IMR-90 (cell line): ENCODE results near the gene ZCCHC24. TPM values are rescaled to one million over a fixed set of nuclear protein-coding genes. Genes with fewer than 3 reads are reported as not detected.
A peak's percentile ranks its signal among the peaks of the same experiment; 100 is the strongest.

Source experiments
- ATAC-seq: fragments of 200-7000 bp; cut with Tn5 transposase; 2 replicates; pipeline ENCODE4 v1.9.1; 2020; ENCODE audit warnings: low read depth, mild to moderate bottlenecking, moderate library complexity
- BruUV-seq: library from RNA; stranded (reverse); fragments of 400-500 nt; replicated peaks from 2 replicates; lab custom pipeline; 2021; lab: Mats Ljungman, UMichigan
- CTCF ChIA-PET: fragments of 300-600 bp; formaldehyde crosslinking; extraction: SDS; loops from one replicate; lab custom pipeline; 2021; ENCODE audit warnings: antibody characterized with exemption; lab: Yijun Ruan, JAX
- POLR2A ChIA-PET: fragments of 300-600 bp; sonication (Branson Sonifier 250); formaldehyde crosslinking; loops from one replicate; lab custom pipeline; 2022; ENCODE audit warnings: antibody characterized with exemption; ENCODE audit not compliant: unreplicated experiment; lab: Charles Lee
- DNase-seq: peaks from one replicate; pipeline ENCODE4 v3.0.0; 2013
- H2AFZ ChIP-seq: replicated peaks from 2 replicates; pipeline ENCODE3; 2013; ENCODE audit warnings: low read length, mild to moderate bottlenecking; ENCODE audit not compliant: poor library complexity
- H2AK5ac ChIP-seq: 2 replicates; pipeline ENCODE4 v1.6.1; 2013; ENCODE audit warnings: low read depth, low read length, inconsistent platforms
- H2AK9ac ChIP-seq: replicated peaks from 2 replicates; pipeline ENCODE3; 2013; ENCODE audit warnings: mild to moderate bottlenecking, low read depth, low read length, moderate library complexity; ENCODE audit not compliant: poor library complexity
- H2BK120ac ChIP-seq: 2 replicates; pipeline ENCODE4 v1.6.1; 2013; ENCODE audit warnings: low read depth, low read length, inconsistent platforms
- H2BK15ac ChIP-seq: 3 replicates; pipeline ENCODE4 v1.6.1; 2013; ENCODE audit warnings: low read depth, low read length, inconsistent platforms
- H2BK20ac ChIP-seq: 2 replicates; pipeline ENCODE4 v1.6.1; 2013; ENCODE audit warnings: low read depth, mild to moderate bottlenecking, inconsistent platforms, low read length, moderate library complexity
- H2BK5ac ChIP-seq: 2 replicates; pipeline ENCODE4 v1.6.1; 2013; ENCODE audit warnings: mild to moderate bottlenecking, low read depth, low read length, inconsistent platforms; ENCODE audit not compliant: poor library complexity, severe bottlenecking
- H3K14ac ChIP-seq: replicated peaks from 2 replicates; pipeline ENCODE4 v1.6.1; 2013; ENCODE audit warnings: low read depth, low read length, inconsistent platforms
- H3K18ac ChIP-seq: 2 replicates; pipeline ENCODE4 v1.6.1; 2013; ENCODE audit warnings: low read depth, low read length, control low read depth
- H3K23ac ChIP-seq: 2 replicates; pipeline ENCODE4 v1.6.1; 2013; ENCODE audit warnings: low read depth, low read length, inconsistent platforms
- H3K27ac ChIP-seq: 2 replicates; pipeline ENCODE4 v1.5.1; 2013; ENCODE audit warnings: mild to moderate bottlenecking, control low read depth, low read length; ENCODE audit not compliant: insufficient read depth
- H3K27me3 ChIP-seq: 2 replicates; pipeline ENCODE4 v1.6.1; 2013; ENCODE audit warnings: low read length; ENCODE audit not compliant: control insufficient read depth, insufficient read depth
- H3K36me3 ChIP-seq: 2 replicates; pipeline ENCODE4 v1.6.1; 2013; ENCODE audit warnings: low read length, mixed read lengths; ENCODE audit not compliant: control insufficient read depth, insufficient read depth
- H3K4ac ChIP-seq: 2 replicates; pipeline ENCODE4 v1.6.1; 2013; ENCODE audit warnings: low read depth, low read length, inconsistent platforms
- H3K4me1 ChIP-seq: 2 replicates; pipeline ENCODE4 v1.6.1; 2013; ENCODE audit warnings: low read length, mixed read lengths; ENCODE audit not compliant: control insufficient read depth, insufficient read depth
- H3K4me2 ChIP-seq: 2 replicates; pipeline ENCODE4 v1.6.1; 2013; ENCODE audit warnings: low read depth, mild to moderate bottlenecking, control low read depth, low read length, moderate library complexity
- H3K4me3 ChIP-seq: 2 replicates; pipeline ENCODE4 v1.5.1; 2013; ENCODE audit warnings: low read depth, mild to moderate bottlenecking, control low read depth, low read length, moderate library complexity; ENCODE audit not compliant: insufficient read depth
- H3K56ac ChIP-seq: 2 replicates; pipeline ENCODE4 v1.6.1; 2013; ENCODE audit warnings: low read length, inconsistent platforms; ENCODE audit not compliant: insufficient read depth; ENCODE audit errors: extremely low read depth
- H3K79me1 ChIP-seq, 2 experiments: 2 replicates each; pipeline ENCODE4 v1.6.1; 2013; ENCODE audit warnings: low read length in 2 of 2, inconsistent platforms in 1 of 2, low read depth in 1 of 2
- H3K9ac ChIP-seq: 2 replicates; pipeline ENCODE4 v1.6.1; 2013; ENCODE audit warnings: low read depth, low read length, control low read depth
- H3K9me1 ChIP-seq: 2 replicates; pipeline ENCODE4 v1.6.1; 2013; ENCODE audit warnings: low read length, inconsistent platforms; ENCODE audit not compliant: insufficient read depth
- H3K9me3 ChIP-seq: 2 replicates; pipeline ENCODE4 v1.6.1; 2013; ENCODE audit warnings: low read length; ENCODE audit not compliant: control insufficient read depth, insufficient read depth
- H4K20me1 ChIP-seq: 2 replicates; pipeline ENCODE4 v1.6.1; 2013; ENCODE audit warnings: low read length, inconsistent platforms; ENCODE audit not compliant: insufficient read depth
- H4K5ac ChIP-seq: 2 replicates; pipeline ENCODE4 v1.6.1; 2013; ENCODE audit warnings: mild to moderate bottlenecking, low read depth, low read length, control low read depth
- H4K8ac ChIP-seq, 2 experiments: 2 replicates each; pipeline ENCODE4 v1.6.1; 2013; ENCODE audit warnings: low read depth in 2 of 2, low read length in 2 of 2, control low read depth in 1 of 2, inconsistent platforms in 1 of 2
- H4K91ac ChIP-seq: 2 replicates; pipeline ENCODE4 v1.6.1; 2013; ENCODE audit warnings: low read depth, low read length, inconsistent platforms; ENCODE audit not compliant: insufficient read depth
- POLR2A ChIP-seq: IDR thresholded peaks from 2 replicates; pipeline ENCODE4 v1.6.1; 2012; ENCODE audit warnings: mild to moderate bottlenecking, low read depth, low read length
- SMC3 ChIP-seq: fragments of 150-350 bp; IDR thresholded peaks from 2 replicates; pipeline ENCODE4 v1.6.1; 2016; ENCODE audit warnings: low read depth, mild to moderate bottlenecking, antibody characterized with exemption, low read length, moderate library complexity
- USF2 ChIP-seq: fragments of 150-350 bp; IDR thresholded peaks from 2 replicates; pipeline ENCODE4 v1.6.1; 2017; ENCODE audit warnings: mild to moderate bottlenecking, antibody characterized with exemption, low read length, low read depth
- WGBS, 2 experiments: methylation state at CpG; one replicate each; pipeline versions ENCODE4 v1.1.5 to v1.1.7; 2013; ENCODE audit warnings: missing lambda C conversion rate in 2 of 2; ENCODE audit not compliant: insufficient read length in 1 of 2; ENCODE audit errors: extremely low coverage in 2 of 2; 5-methylcytosine and 5-hydroxymethylcytosine counted together
- dilution Hi-C: fragments of 300-500 bp; cut with HindIII; formaldehyde crosslinking; loops from one replicate; pipeline ENCODE4 v1.14.3; 2018; ENCODE audit warnings: low sequenced_read_pairs; ENCODE audit not compliant: unreplicated experiment
- in situ Hi-C: fragments of 300-500 bp; cut with MboI; formaldehyde crosslinking; loops from 3 replicates; pipeline ENCODE4 v1.14.3; 2019; ENCODE audit warnings: low sequenced_read_pairs, inconsistent platforms, mixed read lengths
- intact Hi-C: fragments of 100-400 bp; cut with micrococcal nuclease; formaldehyde crosslinking; loops from 2 replicates; pipeline ENCODE4 v1.10.0; 2022
- polyA plus RNA-seq, 3 experiments: library from polyadenylated mRNA; depleted of rRNA; stranded (reverse); fragments of >200 nt; gene quantifications; 2 replicates each; pipeline ENCODE4 v1.2.3, GENCODE V29; 2012; ENCODE audit warnings: low replicate concordance in 1 of 3
- total RNA-seq: library from RNA; depleted of rRNA; stranded (reverse); fragments of >200 nt; gene quantifications from 2 replicates; pipeline ENCODE4 v1.2.3, GENCODE V29; 2012

ZCCHC24 gene
- total and polyA plus RNA-seq, 2 of the 4 experiments (the other 2 are of a cell fraction): 15.1 to 25.9 TPM

- H2BK20ac ChIP-seq: 0 out of 2 replicates have a peak overlapping the region, but pooled peaks have one; percentile 10
- no peak overlapping the region for H2BK15ac ChIP-seq
- H4K8ac ChIP-seq: no peak overlapping the region
- H3K4me2 ChIP-seq: no peak overlapping the region
- no peak overlapping the region for H3K14ac ChIP-seq
- no peaks in the 10 kb centered on the region for H3K9me3 ChIP-seq
- no peak overlapping the region for H2AK9ac ChIP-seq
- no peak for DNase-seq
- dilution Hi-C loops (no loop called here), in situ Hi-C loops (no loop called here), intact Hi-C loops (no loop called here)
- no peak overlapping the region for H2BK5ac ChIP-seq
- no peak overlapping the region for H3K56ac ChIP-seq
- no TSS peak for BruUV-seq
- H4K20me1 ChIP-seq: peaks cover 10% of the 10 kb centered on the region; the same call in 1 of the 2 replicates
- H2AFZ ChIP-seq: no peak overlapping the region
- ChIA-PET POLR2A (no interaction called here), CTCF (no interaction called here)
- no peak for ATAC-seq
- no peak overlapping the region for H3K27ac ChIP-seq
- no peak overlapping the region for H4K91ac ChIP-seq
- no peak overlapping the region for H3K4ac ChIP-seq
- H4K5ac ChIP-seq: no peak overlapping the region
- H3K9ac ChIP-seq: no peak overlapping the region
- no CpG with 5 or more reads among the region's 6 CpGs for WGBS, 2 experiments
- H3K4me1 ChIP-seq: peaks cover 53% of the 10 kb centered on the region
- H2BK120ac ChIP-seq: no peak overlapping the region
- peaks cover 52% of the 10 kb centered on the region for H3K36me3 ChIP-seq
- H3K4me3 ChIP-seq: no peak overlapping the region
- peak overlapping the region; percentile 52; the same call in 1 of the 2 replicates for H2AK5ac ChIP-seq
- TF ChIP-seq SMC3: no peak
- TF ChIP-seq USF2: no peak
- TF ChIP-seq POLR2A: no peak
- no peak overlapping the region for H3K18ac ChIP-seq
- peaks cover 43 to 73% of the 10 kb centered on the region in 2 experiments for H3K79me1 ChIP-seq
- H3K23ac ChIP-seq: no peak overlapping the region
- H3K9me1 ChIP-seq: peaks cover 35% of the 10 kb centered on the region
- no peaks in the 10 kb centered on the region for H3K27me3 ChIP-seq
These were observed 15.0 kb downstream of the ZCCHC24 start for GRCh38 chr10:79430325-79430905.
